Right lobe of liver (tissue), 6 donors: ENCODE measurements around the gene RGS11. TPM values are rescaled to one million over a fixed set of nuclear protein-coding genes. Genes with fewer than 3 reads are reported as not detected.

ENCODE experiments used
- ATAC-seq, 4 donors: fragments of 200-7000 bp; cut with Tn5 transposase; one replicate each; pipeline ENCODE4 v1.9.1; 2020; ENCODE audit warnings: mild to moderate bottlenecking in 4 of 4, moderate library complexity in 4 of 4
- DNase-seq, 3 donors: peaks; one replicate each; pipeline ENCODE4 v3.0.0-alpha.2; 2020
- H3K27ac ChIP-seq, 3 donors: fragments of 200-600 bp; one replicate each; pipeline ENCODE4 v1.8.0; 2022
- H3K27me3 ChIP-seq, 2 donors: fragments of 200-600 bp; one replicate each; pipeline ENCODE4 v1.8.0; 2022
- H3K36me3 ChIP-seq, 4 donors: fragments of 200-600 bp; sonication (generic) in 1 of 4; one replicate each; pipeline versions ENCODE4 v1.5.1 to v1.8.0; 2017 to 2022; ENCODE audit warnings: control low read depth in 1 of 4
- H3K4me1 ChIP-seq, 4 donors: fragments of 200-600 bp; sonication (generic) in 1 of 4; one replicate each; pipeline versions ENCODE4 v1.5.1 to v1.8.0; 2017 to 2022; ENCODE audit warnings: control low read depth in 1 of 4
- H3K4me3 ChIP-seq, 3 donors: fragments of 200-600 bp; one replicate each; pipeline ENCODE4 v1.8.0; 2022
- H3K9me3 ChIP-seq, 4 donors: fragments of 200-600 bp; sonication (generic) in 1 of 4; one replicate each; pipeline versions ENCODE4 v1.5.1 to v1.8.0; 2017 to 2022; ENCODE audit warnings: control low read depth in 1 of 4
- CTCF ChIP-seq, 4 donors: fragments of 200-600 bp in 3 of 4; fragments of 450-650 bp in 1 of 4; IDR thresholded peaks; one replicate each; pipeline versions ENCODE4 v1.5.1 to v1.8.0; 2016 to 2022; ENCODE audit warnings: antibody characterized with exemption in 4 of 4, mild to moderate bottlenecking in 2 of 4
- POLR2A ChIP-seq: fragments of 450-650 bp; IDR thresholded peaks from one replicate; pipeline ENCODE4 v1.6.1; 2017; ENCODE audit warnings: antibody characterized with exemption, mild to moderate bottlenecking
- WGBS: methylation state at CpG from one replicate; pipeline ENCODE4 v1.1.6; 2018; ENCODE audit warnings: low coverage, low lambda C conversion rate; ENCODE audit not compliant: insufficient coverage; ENCODE audit errors: missing lambda C conversion rate; 5-methylcytosine and 5-hydroxymethylcytosine counted together
- intact Hi-C, 2 donors: fragments of 100-400 bp; cut with DNase I; formaldehyde crosslinking; loops; one replicate each; pipeline versions ENCODE4 v1.11.2 to v1.14.1; 2022
- total RNA-seq, 6 experiments: library from RNA; depleted of rRNA in 2 of 6; stranded (reverse); fragments of >200 nt in 2 of 6; fragmentation: NEBNext Ultra II Directional in 3 of 6; extraction: Animal tissue kit (Norgen Biotek cat#: 25700) in 3 of 6; gene quantifications; one replicate each; pipeline versions ENCODE4 v1.1.0 to v1.2.4, GENCODE V29; 2016 to 2023
- donor health status: DM: no; HTN: yes; CAD: no.
- donor health status: DM: no; HTN: no; CAD: no.
- donor health status: DM: no; HTN: no; CAD: no.
- donor health status: DM: no; HTN: yes; CAD: no.
- donor health status: DM: no; HTN: yes; CAD: no.

RGS11 gene
- total RNA-seq, 6 experiments from 2014 or later, result 0.37 to 1.3 (median 0.80) TPM

- no peak for TF ChIP-seq POLR2A
- TF ChIP-seq CTCF (IDR thresholded peaks at IDR 0.05), result no peak
- Histone ChIP-seq H3K9me3 (no peaks in the 10 kb centered on the region), H3K27ac (no peak overlapping the region), H3K4me3 (no peak overlapping the region), H3K36me3 (peaks cover 0 to 4% (median 0%) of the 10 kb centered on the region in 4 donors), H3K4me1 (no peaks in the 10 kb centered on the region), H3K27me3 (no peaks in the 10 kb centered on the region)
- intact Hi-C loops, result no loop called here
- WGBS, result no CpG with 5 or more reads among the region's 14 CpGs
- ATAC-seq, result no peak
- no peak for DNase-seq
Measured at GRCh38 chr16:296276-296675, 20.5 kb upstream of the RGS11 start.

- no peak for ATAC-seq
- H3K27me3 ChIP-seq, result no peaks in the 10 kb centered on the region
- H3K9me3 ChIP-seq, result no peaks in the 10 kb centered on the region
- 88% methylated on average over 8 of the region's 32 CpGs for WGBS
- intact Hi-C loops, result no loop called here
- peaks cover 0 to 4% (median 0%) of the 10 kb centered on the region in 4 donors for H3K36me3 ChIP-seq
- no peak overlapping the region for H3K27ac ChIP-seq
- no peaks in the 10 kb centered on the region for H3K4me1 ChIP-seq
- no peak for DNase-seq
- H3K4me3 ChIP-seq, result no peak overlapping the region
- no peak for TF ChIP-seq POLR2A
- TF ChIP-seq CTCF (IDR thresholded peaks at IDR 0.05), result no peak
Measured at GRCh38 chr16:293043-293775, 17.5 kb upstream of the RGS11 start.

GRCh38 chr16:291539-291938 lies 15.8 kb upstream of the RGS11 start:
- no peak overlapping the region for H3K27ac ChIP-seq
- H3K4me3 ChIP-seq, result no peak overlapping the region
- intact Hi-C loops, result no loop called here
- H3K4me1 ChIP-seq, result no peaks in the 10 kb centered on the region
- H3K27me3 ChIP-seq, result no peaks in the 10 kb centered on the region
- H3K36me3 ChIP-seq, result peaks cover 0 to 4% (median 0%) of the 10 kb centered on the region in 4 donors
- TF ChIP-seq CTCF (IDR thresholded peaks at IDR 0.05), result no peak
- TF ChIP-seq POLR2A, result no peak
- H3K9me3 ChIP-seq, result no peaks in the 10 kb centered on the region
- DNase-seq (no peak), ATAC-seq (no peak)
- no CpG with 5 or more reads among the region's 17 CpGs for WGBS

- Histone ChIP-seq H3K27me3 (no peaks in the 10 kb centered on the region), H3K27ac (no peak overlapping the region), H3K9me3 (no peaks in the 10 kb centered on the region), H3K4me1 (no peaks in the 10 kb centered on the region), H3K4me3 (no peak overlapping the region), H3K36me3 (peaks cover 0 to 4% (median 0%) of the 10 kb centered on the region in 4 donors)
- intact Hi-C loops, result no loop called here
- TF ChIP-seq POLR2A, result no peak
- TF ChIP-seq CTCF (IDR thresholded peaks at IDR 0.05), result no peak
- no peak for DNase-seq
- ATAC-seq, result no peak
- no CpG with 5 or more reads among the region's 50 CpGs for WGBS
Measured at GRCh38 chr16:290681-291405, 15.1 kb upstream of the RGS11 start.
